GM23338 (cell line): Measurements from ENCODE around the gene PRKAR1B. TPM values are rescaled to one million over a fixed set of nuclear protein-coding genes. Genes with fewer than 3 reads are reported as not detected.

Experiments used
- ATAC-seq: fragments of 200-7000 bp; cut with Tn5 transposase; 3 replicates; pipeline ENCODE4 v1.9.1; 2020
- DNase-seq: peaks from one replicate; pipeline ENCODE4 v3.0.0-alpha.2; 2015; ENCODE audit warnings: low spot score
- H2AFZ ChIP-seq: fragments of 200-600 bp; sonication (generic); 2 replicates; pipeline ENCODE4 v1.8.0; 2016; ENCODE audit warnings: antibody characterized with exemption, mild to moderate bottlenecking, moderate library complexity
- H3F3A ChIP-seq: fragments of 200-600 bp; sonication (generic); replicated peaks from 2 replicates; pipeline ENCODE4 v1.8.0; 2017; ENCODE audit warnings: antibody characterized with exemption, mixed run types, low read depth
- H3K27ac ChIP-seq: fragments of 200-600 bp; sonication (generic); 2 replicates; pipeline ENCODE4 v1.6.1; 2016; ENCODE audit warnings: low read depth
- H3K27me3 ChIP-seq: fragments of 200-600 bp; sonication (generic); 2 replicates; pipeline ENCODE4 v1.8.0; 2016; ENCODE audit warnings: mild to moderate bottlenecking, mixed run types, moderate library complexity; ENCODE audit not compliant: insufficient read depth
- H3K36me3 ChIP-seq: fragments of 200-600 bp; sonication (generic); 2 replicates; pipeline ENCODE4 v1.8.0; 2016; ENCODE audit warnings: mild to moderate bottlenecking; ENCODE audit not compliant: insufficient read depth
- H3K4me1 ChIP-seq: fragments of 200-600 bp; sonication (generic); 2 replicates; pipeline ENCODE4 v1.8.0; 2016; ENCODE audit warnings: mild to moderate bottlenecking, moderate library complexity; ENCODE audit not compliant: insufficient read depth
- H3K4me2 ChIP-seq: fragments of 200-600 bp; sonication (generic); 2 replicates; pipeline ENCODE4 v1.7.1; 2017; ENCODE audit warnings: mixed run types
- H3K4me3 ChIP-seq: fragments of 200-600 bp; sonication (generic); 2 replicates; pipeline ENCODE4 v1.6.1; 2016; ENCODE audit warnings: mixed run types
- H3K79me2 ChIP-seq: fragments of 200-600 bp; sonication (generic); replicated peaks from 2 replicates; pipeline ENCODE4 v1.8.0; 2017; ENCODE audit warnings: mild to moderate bottlenecking; ENCODE audit not compliant: insufficient read depth
- H3K9me2 ChIP-seq: fragments of 200-600 bp; sonication (generic); 2 replicates; pipeline ENCODE4 v1.8.0; 2017; ENCODE audit not compliant: insufficient read depth
- H4K20me1 ChIP-seq: fragments of 200-600 bp; sonication (generic); replicated peaks from 2 replicates; pipeline ENCODE4 v1.8.0; 2017; ENCODE audit warnings: mild to moderate bottlenecking; ENCODE audit not compliant: insufficient read depth
- H3K27ac Mint-ChIP-seq: 2 replicates; pipeline ENCODE4 v1.8.0; 2020; ENCODE audit warnings: inconsistent platforms, mild to moderate bottlenecking, moderate library complexity, mixed read lengths
- H3K27me3 Mint-ChIP-seq: 3 replicates; pipeline ENCODE4 v1.8.0; 2022; ENCODE audit warnings: low read depth, mild to moderate bottlenecking, moderate library complexity, mixed read lengths, inconsistent platforms; ENCODE audit not compliant: insufficient read depth, poor library complexity
- H3K36me3 Mint-ChIP-seq: 3 replicates; pipeline ENCODE4 v1.8.0; 2021; ENCODE audit warnings: low read depth, mild to moderate bottlenecking, inconsistent platforms, moderate library complexity, mixed read lengths
- H3K4me1 Mint-ChIP-seq: 3 replicates; pipeline ENCODE4 v1.8.0; 2020; ENCODE audit warnings: mild to moderate bottlenecking, inconsistent platforms, mixed read lengths
- H3K4me3 Mint-ChIP-seq: 3 replicates; pipeline ENCODE4 v1.8.0; 2021; ENCODE audit warnings: moderate library complexity, mild to moderate bottlenecking, inconsistent platforms, mixed read lengths
- H3K9me3 Mint-ChIP-seq: 3 replicates; pipeline ENCODE4 v1.8.0; 2020; ENCODE audit warnings: moderate library complexity, mild to moderate bottlenecking, inconsistent platforms, mixed read lengths
- CREB1 ChIP-seq: fragments of 250-450 bp; sonication (Bioruptor Pico); IDR thresholded peaks from 2 replicates; pipeline ENCODE4 v1.5.0; 2020; ENCODE audit warnings: low read depth, mild to moderate bottlenecking, moderate library complexity
- EZH2 ChIP-seq: fragments of 200-600 bp; sonication (generic); IDR thresholded peaks from one replicate; pipeline ENCODE4 v1.8.0; 2017; ENCODE audit warnings: antibody characterized with exemption, mild to moderate bottlenecking, low read depth; ENCODE audit not compliant: unreplicated experiment
- EZH2phosphoT487 ChIP-seq: fragments of 200-600 bp; sonication (generic); IDR thresholded peaks from one replicate; pipeline ENCODE4 v1.8.1; 2018; ENCODE audit warnings: antibody characterized with exemption; ENCODE audit not compliant: unreplicated experiment
- JUNB ChIP-seq: IDR thresholded peaks from one replicate; pipeline ENCODE4 v1.6.1; 2016; ENCODE audit warnings: antibody characterized with exemption; ENCODE audit not compliant: unreplicated experiment
- NANOG ChIP-seq: IDR thresholded peaks from 2 replicates; pipeline ENCODE4 v1.6.1; 2016; ENCODE audit warnings: antibody characterized with exemption, borderline replicate concordance
- REST ChIP-seq: IDR thresholded peaks from one replicate; pipeline ENCODE4 v1.6.1; 2018; ENCODE audit warnings: antibody characterized with exemption; ENCODE audit not compliant: unreplicated experiment
- STAT1 ChIP-seq: IDR thresholded peaks from one replicate; pipeline ENCODE4 v1.6.1; 2016; ENCODE audit warnings: antibody characterized with exemption; ENCODE audit not compliant: unreplicated experiment
- ZNF462 ChIP-seq: fragments of 250-450 bp; sonication (Bioruptor Pico); IDR thresholded peaks from 2 replicates; pipeline ENCODE4 v1.5.0; 2020; ENCODE audit warnings: mild to moderate bottlenecking, moderate library complexity
- polyA plus RNA-seq: library from polyadenylated mRNA; unstranded; fragments of >200 nt; fragmentation: Nextera tagmentation; extraction: Ambion mirVana; gene quantifications from 2 replicates; pipeline ENCODE4 v1.2.1, GENCODE V29; 2016
- total RNA-seq: library from RNA; depleted of rRNA; stranded (reverse); fragments of >200 nt; shearing (Covaris generic); gene quantifications from 2 replicates; pipeline ENCODE4 v1.2.3, GENCODE V29; 2014

PRKAR1B gene
- total and polyA plus RNA-seq, 2 experiments from 2014 or later, result 35.7 to 36.7 TPM

- peaks cover 7% of the 10 kb centered on the region; the same call in 1 of the 2 replicates for H3K36me3 ChIP-seq
- peaks cover 38% of the 10 kb centered on the region for H3K79me2 ChIP-seq
- peak overlapping the region; percentile 61 for H3K27ac ChIP-seq
- H3K4me3 ChIP-seq, result no peak overlapping the region
- H3K27me3 Mint-ChIP-seq, result peaks cover 9% of the 10 kb centered on the region
- peaks cover 10% of the 10 kb centered on the region for H3K4me1 ChIP-seq
- no peak for DNase-seq
- H4K20me1 ChIP-seq, result no peaks in the 10 kb centered on the region
- peaks cover 63% of the 10 kb centered on the region for H3K36me3 Mint-ChIP-seq
- H3F3A ChIP-seq, result no peaks in the 10 kb centered on the region
- H2AFZ ChIP-seq, result no peak overlapping the region
- no peak overlapping the region for H3K4me3 Mint-ChIP-seq
- H3K9me2 ChIP-seq, result 0 out of 2 replicates have a peak, but pooled peaks cover 4% of the 10 kb centered on the region
- no peak for ATAC-seq
- peaks cover 29% of the 10 kb centered on the region for H3K4me1 Mint-ChIP-seq
- TF ChIP-seq NANOG (no peak), STAT1 (no peak), EZH2 (no peak), EZH2phosphoT487 (no peak), JUNB (no peak), CREB1 (no peak), ZNF462 (CRISPR knock-in tag) (no peak), REST (no peak)
- no peak overlapping the region for H3K27ac Mint-ChIP-seq
- H3K27me3 ChIP-seq, result no peaks in the 10 kb centered on the region
- H3K9me3 Mint-ChIP-seq, result peaks cover 37% of the 10 kb centered on the region
- H3K4me2 ChIP-seq, result no peak overlapping the region
Observed at GRCh38 chr7:620885-621284, 106.2 kb downstream of the PRKAR1B start.
